Liver (tissue), 9 donors: ENCODE data around the gene SS18L1. TPM values are rescaled to one million over a fixed set of nuclear protein-coding genes. Genes with fewer than 3 reads are reported as not detected.

Source experiments
- DNase-seq: peaks from one replicate; pipeline ENCODE4 v3.0.0-alpha.2; 2017; ENCODE audit warnings: low spot score
- H3K27ac ChIP-seq, 2 donors: one replicate each; pipeline ENCODE4 v1.7.0; 2013; ENCODE audit warnings: inconsistent platforms in 2 of 2, low read length in 2 of 2, control low read depth in 1 of 2, low read depth in 1 of 2, mild to moderate bottlenecking in 1 of 2
- H3K27me3 ChIP-seq, 4 donors: one replicate each; pipeline versions ENCODE4 v1.6.1 to v1.7.0; 2013; ENCODE audit warnings: low read length in 3 of 4, inconsistent platforms in 1 of 4, mild to moderate bottlenecking in 1 of 4, moderate library complexity in 1 of 4; ENCODE audit not compliant: control insufficient read depth in 4 of 4, insufficient read depth in 4 of 4
- H3K36me3 ChIP-seq, 4 donors: one replicate each; pipeline versions ENCODE4 v1.6.1 to v1.7.0; 2013; ENCODE audit warnings: low read length in 3 of 4, mild to moderate bottlenecking in 3 of 4, low read depth in 1 of 4, moderate library complexity in 1 of 4; ENCODE audit not compliant: control insufficient read depth in 4 of 4, insufficient read depth in 3 of 4
- H3K4me1 ChIP-seq, 4 donors: one replicate each; pipeline versions ENCODE4 v1.6.1 to v1.7.0; 2013; ENCODE audit warnings: low read length in 3 of 4, mild to moderate bottlenecking in 3 of 4, moderate library complexity in 1 of 4; ENCODE audit not compliant: control insufficient read depth in 4 of 4, insufficient read depth in 4 of 4
- H3K4me3 ChIP-seq, 3 donors: one replicate each; pipeline versions ENCODE4 v1.6.1 to v1.7.0; 2013; ENCODE audit warnings: low read length in 3 of 3, control low read depth in 1 of 3, low read depth in 1 of 3, mild to moderate bottlenecking in 1 of 3
- H3K9ac ChIP-seq, 2 donors: one replicate each; pipeline ENCODE4 v1.7.0; 2013; ENCODE audit warnings: low read length in 2 of 2, mild to moderate bottlenecking in 2 of 2, moderate library complexity in 2 of 2, control low read depth in 1 of 2, low read depth in 1 of 2
- H3K9me3 ChIP-seq, 4 donors: one replicate each; pipeline versions ENCODE4 v1.6.1 to v1.7.0; 2013; ENCODE audit warnings: low read length in 3 of 4; ENCODE audit not compliant: control insufficient read depth in 4 of 4
- FOXA1 ChIP-seq: IDR thresholded peaks from 2 replicates; pipeline ENCODE4 v1.6.1; 2016; ENCODE audit warnings: antibody characterized with exemption
- FOXA2 ChIP-seq: IDR thresholded peaks from 2 replicates; pipeline ENCODE4 v1.6.1; 2016; ENCODE audit warnings: antibody characterized with exemption
- GABPA ChIP-seq, 2 donors: IDR thresholded peaks in 1 of 2; conservative IDR thresholded peaks in 1 of 2; 2 replicates each; pipeline ENCODE4 v1.6.1; 2016; ENCODE audit warnings: antibody characterized with exemption in 2 of 2, mild to moderate bottlenecking in 1 of 2, moderate library complexity in 1 of 2
- HNF4A ChIP-seq, 2 donors: conservative IDR thresholded peaks; 2 replicates each; pipeline ENCODE4 v1.6.1; 2016; ENCODE audit warnings: antibody characterized with exemption in 2 of 2, mild to moderate bottlenecking in 2 of 2
- HNF4G ChIP-seq: IDR thresholded peaks from 2 replicates; pipeline ENCODE4 v1.6.1; 2016; ENCODE audit warnings: antibody characterized with exemption
- JUND ChIP-seq, 2 donors: IDR thresholded peaks; 2 replicates each; pipeline ENCODE4 v1.6.1; 2016; ENCODE audit warnings: antibody characterized with exemption in 2 of 2
- NR2F2 ChIP-seq: IDR thresholded peaks from 2 replicates; pipeline ENCODE4 v1.6.1; 2016; ENCODE audit warnings: antibody characterized with exemption
- RAD21 ChIP-seq, 2 donors: IDR thresholded peaks; 2 replicates each; pipeline ENCODE4 v1.6.1; 2016; ENCODE audit warnings: antibody characterized with exemption in 2 of 2, mild to moderate bottlenecking in 2 of 2
- RXRA ChIP-seq, 2 donors: IDR thresholded peaks; 2 replicates each; pipeline ENCODE4 v1.6.1; 2017 to 2018; ENCODE audit warnings: antibody characterized with exemption in 2 of 2, mild to moderate bottlenecking in 1 of 2
- SP1 ChIP-seq: IDR thresholded peaks from 2 replicates; pipeline ENCODE4 v1.6.1; 2018; ENCODE audit warnings: antibody characterized with exemption, mild to moderate bottlenecking
- TAF1 ChIP-seq: conservative IDR thresholded peaks from 2 replicates; pipeline ENCODE4 v1.6.1; 2016; ENCODE audit warnings: antibody characterized with exemption, mild to moderate bottlenecking
- YY1 ChIP-seq: IDR thresholded peaks from 2 replicates; pipeline ENCODE4 v1.6.1; 2016; ENCODE audit warnings: antibody characterized with exemption, mild to moderate bottlenecking
- WGBS: extraction: QIAGEN DNeasy Blood & Tissue Kit; methylation state at CpG from one replicate; pipeline ENCODE4 v1.1.7; 2013; 5-methylcytosine and 5-hydroxymethylcytosine counted together
- polyA plus RNA-seq, 2 donors: library from polyadenylated mRNA; stranded (reverse) in 1 of 2; unstranded in 1 of 2; fragments of 200-250 nt in 1 of 2; fragments of >200 nt in 1 of 2; fragmentation: Nextera tagmentation in 1 of 2; extraction: Ambion mirVana in 1 of 2; gene quantifications; one replicate each; pipeline versions ENCODE4 v1.2.1 to v1.2.3, GENCODE V29; 2013 to 2015
- total RNA-seq, 2 donors: library from RNA; depleted of rRNA; stranded (reverse); fragments of >200 nt; gene quantifications; one replicate each; pipeline ENCODE4 v1.2.3, GENCODE V29; 2014
- TF ChIP-seq, protein P1 (sequence below): IDR thresholded peaks from 2 replicates; pipeline ENCODE4 v1.6.1; 2016; ENCODE audit warnings: antibody characterized with exemption
- TF ChIP-seq, protein P2 (sequence below): IDR thresholded peaks from 2 replicates; pipeline ENCODE4 v1.6.1; 2016; ENCODE audit warnings: antibody characterized with exemption
- TF ChIP-seq, protein P3 (sequence below): fragments of 150-350 bp; IDR thresholded peaks from 2 replicates; pipeline ENCODE4 v1.5.1; 2017; ENCODE audit warnings: improper control_type of control experiment, low read depth, low read length; ENCODE audit not compliant: missing input control
- TF ChIP-seq, protein P4 (sequence below): IDR thresholded peaks from 2 replicates; pipeline ENCODE4 v1.6.1; 2016; ENCODE audit warnings: antibody characterized with exemption
- TF ChIP-seq, protein P5 (sequence below): IDR thresholded peaks from 2 replicates; pipeline ENCODE4 v1.6.1; 2016; ENCODE audit warnings: antibody characterized with exemption, mild to moderate bottlenecking
- donor health status: healthy.
- donor health status: healthy.
- donor health status: healthy.
- donor health status: healthy.
- donor health status: healthy.

SS18L1 gene
- total and polyA plus RNA-seq, 4 donors: 6.1 to 24.3 (median 16.7) TPM

DNA sequence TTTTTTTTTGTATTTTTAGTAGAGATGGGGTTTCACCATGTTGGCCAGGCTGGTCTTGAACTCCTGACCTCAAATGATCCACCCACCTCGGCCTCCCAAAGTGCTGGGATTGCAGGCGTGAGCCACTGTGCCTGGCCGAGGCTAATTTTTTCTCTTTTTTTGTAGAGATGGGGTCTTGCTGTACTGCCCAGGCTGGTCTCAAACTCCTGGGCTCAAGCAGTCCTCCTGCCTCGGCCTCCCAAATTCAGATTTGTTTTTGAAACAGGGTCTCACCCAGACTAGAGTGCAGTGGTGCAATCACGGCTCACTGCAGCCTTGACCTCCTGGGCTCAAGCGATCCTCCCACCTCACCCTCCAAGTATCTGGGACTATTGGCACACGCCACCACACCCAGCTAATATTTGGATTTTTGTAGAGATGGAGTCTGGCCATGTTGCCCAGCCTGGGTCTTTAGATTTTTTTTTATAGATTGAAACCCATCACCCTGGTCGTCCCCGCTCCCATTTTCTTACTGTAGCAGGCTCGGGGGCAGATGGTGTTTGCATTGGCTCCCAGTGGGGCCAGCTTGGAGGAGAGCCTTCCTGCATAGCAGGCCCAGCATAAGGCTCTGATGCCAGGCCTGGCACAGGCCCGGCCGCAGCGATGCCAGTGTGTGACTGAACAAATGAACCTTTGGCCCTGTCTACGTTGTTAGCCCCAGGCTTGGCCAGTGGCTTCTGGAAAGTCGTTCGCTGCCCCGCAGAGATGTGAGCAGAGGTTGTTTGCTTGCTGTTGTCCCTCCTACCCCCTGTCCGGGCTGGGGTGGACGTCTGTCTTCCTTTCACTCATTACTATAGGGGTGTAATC, 35.0 kb downstream of the SS18L1 start:
- Histone ChIP-seq H3K9ac (peak overlapping the region; percentile 78 to 80), H3K27me3 (no peaks in the 10 kb centered on the region), H3K4me3 (peak overlapping the region in 2 of 3 donors; percentile 12 to 42), H3K27ac (peak overlapping the region; percentile 97 to 98), H3K4me1 (peaks cover 3 to 41% (median 12%) of the 10 kb centered on the region in 4 donors), H3K9me3 (no peaks in the 10 kb centered on the region), H3K36me3 (peaks cover 0 to 14% (median 4%) of the 10 kb centered on the region in 4 donors)
- WGBS: 39% methylated on average over 19 of the region's 19 CpGs
- no peak for DNase-seq
- TF ChIP-seq, protein P1, sequence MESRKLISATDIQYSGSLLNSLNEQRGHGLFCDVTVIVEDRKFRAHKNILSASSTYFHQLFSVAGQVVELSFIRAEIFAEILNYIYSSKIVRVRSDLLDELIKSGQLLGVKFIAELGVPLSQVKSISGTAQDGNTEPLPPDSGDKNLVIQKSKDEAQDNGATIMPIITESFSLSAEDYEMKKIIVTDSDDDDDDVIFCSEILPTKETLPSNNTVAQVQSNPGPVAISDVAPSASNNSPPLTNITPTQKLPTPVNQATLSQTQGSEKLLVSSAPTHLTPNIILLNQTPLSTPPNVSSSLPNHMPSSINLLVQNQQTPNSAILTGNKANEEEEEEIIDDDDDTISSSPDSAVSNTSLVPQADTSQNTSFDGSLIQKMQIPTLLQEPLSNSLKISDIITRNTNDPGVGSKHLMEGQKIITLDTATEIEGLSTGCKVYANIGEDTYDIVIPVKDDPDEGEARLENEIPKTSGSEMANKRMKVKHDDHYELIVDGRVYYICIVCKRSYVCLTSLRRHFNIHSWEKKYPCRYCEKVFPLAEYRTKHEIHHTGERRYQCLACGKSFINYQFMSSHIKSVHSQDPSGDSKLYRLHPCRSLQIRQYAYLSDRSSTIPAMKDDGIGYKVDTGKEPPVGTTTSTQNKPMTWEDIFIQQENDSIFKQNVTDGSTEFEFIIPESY: peak; percentile 57
- TF ChIP-seq HNF4A (conservative IDR thresholded peaks at IDR 0.05) (peak; percentile 83 to 85), RXRA (IDR thresholded peaks at IDR 0.05) (peak; percentile 74 to 76), TAF1 (peak; percentile 92), RAD21 (IDR thresholded peaks at IDR 0.05) (peak; percentile 23 to 44), GABPA (IDR thresholded peaks at IDR 0.05 in 1 of 2, conservative IDR thresholded peaks at IDR 0.05 in 1 of 2) (peak in 1 of 2 donors; percentile 50), HNF4G (peak; percentile 69), YY1 (peak; percentile 88), NR2F2 (peak; percentile 54), FOXA1 (no peak), FOXA2 (no peak), SP1 (peak; percentile 96), JUND (IDR thresholded peaks at IDR 0.05) (no peak)
- TF ChIP-seq, protein P2, sequence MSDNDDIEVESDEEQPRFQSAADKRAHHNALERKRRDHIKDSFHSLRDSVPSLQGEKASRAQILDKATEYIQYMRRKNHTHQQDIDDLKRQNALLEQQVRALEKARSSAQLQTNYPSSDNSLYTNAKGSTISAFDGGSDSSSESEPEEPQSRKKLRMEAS: peak; percentile 70
- TF ChIP-seq, protein P3, sequence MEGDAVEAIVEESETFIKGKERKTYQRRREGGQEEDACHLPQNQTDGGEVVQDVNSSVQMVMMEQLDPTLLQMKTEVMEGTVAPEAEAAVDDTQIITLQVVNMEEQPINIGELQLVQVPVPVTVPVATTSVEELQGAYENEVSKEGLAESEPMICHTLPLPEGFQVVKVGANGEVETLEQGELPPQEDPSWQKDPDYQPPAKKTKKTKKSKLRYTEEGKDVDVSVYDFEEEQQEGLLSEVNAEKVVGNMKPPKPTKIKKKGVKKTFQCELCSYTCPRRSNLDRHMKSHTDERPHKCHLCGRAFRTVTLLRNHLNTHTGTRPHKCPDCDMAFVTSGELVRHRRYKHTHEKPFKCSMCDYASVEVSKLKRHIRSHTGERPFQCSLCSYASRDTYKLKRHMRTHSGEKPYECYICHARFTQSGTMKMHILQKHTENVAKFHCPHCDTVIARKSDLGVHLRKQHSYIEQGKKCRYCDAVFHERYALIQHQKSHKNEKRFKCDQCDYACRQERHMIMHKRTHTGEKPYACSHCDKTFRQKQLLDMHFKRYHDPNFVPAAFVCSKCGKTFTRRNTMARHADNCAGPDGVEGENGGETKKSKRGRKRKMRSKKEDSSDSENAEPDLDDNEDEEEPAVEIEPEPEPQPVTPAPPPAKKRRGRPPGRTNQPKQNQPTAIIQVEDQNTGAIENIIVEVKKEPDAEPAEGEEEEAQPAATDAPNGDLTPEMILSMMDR: no peak
- TF ChIP-seq, protein P4, sequence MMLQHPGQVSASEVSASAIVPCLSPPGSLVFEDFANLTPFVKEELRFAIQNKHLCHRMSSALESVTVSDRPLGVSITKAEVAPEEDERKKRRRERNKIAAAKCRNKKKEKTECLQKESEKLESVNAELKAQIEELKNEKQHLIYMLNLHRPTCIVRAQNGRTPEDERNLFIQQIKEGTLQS: no peak
- TF ChIP-seq, protein P5, sequence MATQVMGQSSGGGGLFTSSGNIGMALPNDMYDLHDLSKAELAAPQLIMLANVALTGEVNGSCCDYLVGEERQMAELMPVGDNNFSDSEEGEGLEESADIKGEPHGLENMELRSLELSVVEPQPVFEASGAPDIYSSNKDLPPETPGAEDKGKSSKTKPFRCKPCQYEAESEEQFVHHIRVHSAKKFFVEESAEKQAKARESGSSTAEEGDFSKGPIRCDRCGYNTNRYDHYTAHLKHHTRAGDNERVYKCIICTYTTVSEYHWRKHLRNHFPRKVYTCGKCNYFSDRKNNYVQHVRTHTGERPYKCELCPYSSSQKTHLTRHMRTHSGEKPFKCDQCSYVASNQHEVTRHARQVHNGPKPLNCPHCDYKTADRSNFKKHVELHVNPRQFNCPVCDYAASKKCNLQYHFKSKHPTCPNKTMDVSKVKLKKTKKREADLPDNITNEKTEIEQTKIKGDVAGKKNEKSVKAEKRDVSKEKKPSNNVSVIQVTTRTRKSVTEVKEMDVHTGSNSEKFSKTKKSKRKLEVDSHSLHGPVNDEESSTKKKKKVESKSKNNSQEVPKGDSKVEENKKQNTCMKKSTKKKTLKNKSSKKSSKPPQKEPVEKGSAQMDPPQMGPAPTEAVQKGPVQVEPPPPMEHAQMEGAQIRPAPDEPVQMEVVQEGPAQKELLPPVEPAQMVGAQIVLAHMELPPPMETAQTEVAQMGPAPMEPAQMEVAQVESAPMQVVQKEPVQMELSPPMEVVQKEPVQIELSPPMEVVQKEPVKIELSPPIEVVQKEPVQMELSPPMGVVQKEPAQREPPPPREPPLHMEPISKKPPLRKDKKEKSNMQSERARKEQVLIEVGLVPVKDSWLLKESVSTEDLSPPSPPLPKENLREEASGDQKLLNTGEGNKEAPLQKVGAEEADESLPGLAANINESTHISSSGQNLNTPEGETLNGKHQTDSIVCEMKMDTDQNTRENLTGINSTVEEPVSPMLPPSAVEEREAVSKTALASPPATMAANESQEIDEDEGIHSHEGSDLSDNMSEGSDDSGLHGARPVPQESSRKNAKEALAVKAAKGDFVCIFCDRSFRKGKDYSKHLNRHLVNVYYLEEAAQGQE: peak; percentile 93
